CD4-positive, alpha-beta T cell treated with Interleukin-6 at 100 ng/mL for 8 hours (primary cell): Measurements from ENCODE around the gene FZR1.

Source experiments
- DNase-seq: peaks from one replicate; pipeline ENCODE4 v3.0.0-alpha.2; 2020; ENCODE audit warnings: mixed read lengths, low spot score

The FZR1 gene

GRCh38 chr19:3505598-3506383, at the start of gene FZR1:
TSS of gene FZR1 (plus strand) at chr19:3506311. CDS start at chr19:3522990, 16,679 bp downstream.
- peak; percentile 100 for DNase-seq

GRCh38 chr19:3456925-3457527, 49.1 kb upstream of the FZR1 start:
- DNase-seq: no peak

- DNase-seq: no peak
Observed at GRCh38 chr19:3457528-3458228, 48.4 kb upstream of the FZR1 start.

- no peak for DNase-seq
Observed at GRCh38 chr19:3458229-3459088, 47.7 kb upstream of the FZR1 start.

- no peak for DNase-seq
Observed at GRCh38 chr19:3459089-3459881, 46.8 kb upstream of the FZR1 start.

- no peak for DNase-seq
Observed at GRCh38 chr19:3459965-3460582, 46.0 kb upstream of the FZR1 start.

GRCh38 chr19:3462991-3463713, 43.0 kb upstream of the FZR1 start:
- DNase-seq: no peak

- DNase-seq: no peak
Observed at GRCh38 chr19:3463714-3464586, 42.2 kb upstream of the FZR1 start.

- no peak for DNase-seq
Observed at GRCh38 chr19:3464587-3465235, 41.4 kb upstream of the FZR1 start.

GRCh38 chr19:3465552-3465951, 40.6 kb upstream of the FZR1 start:
- no peak for DNase-seq

- no peak for DNase-seq
Observed at GRCh38 chr19:3466635-3467034, 39.5 kb upstream of the FZR1 start.

- DNase-seq: no peak
Observed at GRCh38 chr19:3467437-3468198, 38.5 kb upstream of the FZR1 start.

- DNase-seq: no peak
Observed at GRCh38 chr19:3468211-3468610, 37.9 kb upstream of the FZR1 start.

GRCh38 chr19:3469638-3470499, 36.2 kb upstream of the FZR1 start:
- DNase-seq: no peak

- no peak for DNase-seq
Observed at GRCh38 chr19:3470500-3471128, 35.5 kb upstream of the FZR1 start.

- DNase-seq: peak; percentile 16
Observed at GRCh38 chr19:3471954-3472655, 34.0 kb upstream of the FZR1 start.
